ENCODE results near the gene GANAB. TPM values are rescaled to one million over a fixed set of nuclear protein-coding genes. Genes with fewer than 3 reads are reported as not detected.

The GANAB gene
- total and polyA plus RNA-seq, 2 of the 13 experiments (the other 11 are each of a cell fraction or from before 2014, with no cell fraction given) = 99.5 to 234 TPM

- TF ChIP-seq PAXIP1 (CRISPR knock-in tag; conservative IDR thresholded peaks at IDR 0.05) (no peak), ZSCAN5A (CRISPR knock-in tag; IDR thresholded peaks at IDR 0.05; ENCODE audit: borderline replicate concordance) (no peak), ATF4 (CRISPR knock-in tag; IDR thresholded peaks at IDR 0.05) (no peak), SOX5 (CRISPR knock-in tag; IDR thresholded peaks at IDR 0.05; ENCODE audit: borderline replicate concordance) (no peak), SALL1 (CRISPR knock-in tag; IDR thresholded peaks at IDR 0.05) (no peak), ZNF713 (CRISPR knock-in tag; IDR thresholded peaks at IDR 0.05) (no peak), ZFP90 (CRISPR knock-in tag; IDR thresholded peaks at IDR 0.05; ENCODE audit: borderline replicate concordance) (no peak), GPBP1L1 (CRISPR knock-in tag; IDR thresholded peaks at IDR 0.05) (no peak), TP53 (CRISPR knock-in tag; conservative IDR thresholded peaks at IDR 0.05) (no peak), ZXDC (CRISPR knock-in tag; IDR thresholded peaks at IDR 0.05) (no peak), ARID3A (IDR thresholded peaks at IDR 0.05; ENCODE audit: low read depth, low read length) (no peak), THAP9 (CRISPR knock-in tag; IDR thresholded peaks at IDR 0.05; ENCODE audit: borderline replicate concordance) (no peak)
Observed at GRCh38 chr11:62689421-62690183, 43.2 kb upstream of the GANAB start, which contains the start of gene LRRN4CL (continued).
